Measurements from ENCODE around the gene SGPP2.
"Not testable (repeated sequence)": the region's sequence is repeated elsewhere in the genome, so short reads cannot be mapped to it uniquely, and the experiment has no call there.

SGPP2 gene

GRCh38 chr2:222430071-222430470, 5.7 kb downstream of the SGPP2 start:
- no peak for DNase-seq

- no peak for DNase-seq
These were observed 6.3 kb downstream of the SGPP2 start for GRCh38 chr2:222430681-222431080.

- no peak for DNase-seq
These were observed 7.5 kb downstream of the SGPP2 start for GRCh38 chr2:222431869-222432268.

DNA sequence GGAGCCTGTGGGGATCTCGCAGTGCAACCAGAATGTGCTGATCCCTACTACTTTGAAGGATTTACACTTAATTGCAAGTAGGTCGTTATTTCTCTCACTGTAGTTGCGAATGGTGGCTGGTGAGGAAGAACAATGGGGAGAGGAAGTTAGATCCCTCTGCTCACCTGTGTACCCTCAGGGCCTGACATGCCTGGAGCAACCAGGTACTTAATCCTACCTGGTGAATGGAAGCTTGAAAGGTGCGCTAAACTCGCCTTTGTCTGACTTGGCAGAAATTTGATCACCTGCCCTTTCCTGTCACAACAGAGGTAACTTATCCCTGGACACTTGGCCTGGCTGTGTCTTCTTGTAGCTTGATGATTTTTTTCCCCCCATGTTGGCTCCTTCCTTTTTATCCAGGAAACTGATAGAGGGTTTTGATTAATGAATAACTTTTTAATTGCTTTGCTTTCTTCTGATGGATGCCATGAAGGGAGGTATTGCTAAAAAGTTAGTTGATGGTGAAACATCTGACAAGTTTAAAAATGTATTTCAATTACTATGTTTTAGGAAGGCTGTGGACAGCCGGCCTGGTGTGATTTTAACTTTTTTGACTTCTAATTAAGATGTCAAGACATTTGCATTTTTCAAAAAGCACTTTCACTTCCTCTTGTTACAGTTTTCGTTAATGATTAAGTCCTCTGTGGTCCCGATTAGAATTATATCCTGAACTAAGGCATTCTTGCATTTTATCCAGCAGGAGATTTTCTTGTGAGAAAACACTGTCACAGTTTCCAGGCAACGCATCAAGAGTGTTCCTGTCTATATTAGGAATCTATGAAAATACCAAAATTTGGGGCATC, 9.2 kb downstream of the SGPP2 start:
- DNase-seq, result no peak

DNA sequence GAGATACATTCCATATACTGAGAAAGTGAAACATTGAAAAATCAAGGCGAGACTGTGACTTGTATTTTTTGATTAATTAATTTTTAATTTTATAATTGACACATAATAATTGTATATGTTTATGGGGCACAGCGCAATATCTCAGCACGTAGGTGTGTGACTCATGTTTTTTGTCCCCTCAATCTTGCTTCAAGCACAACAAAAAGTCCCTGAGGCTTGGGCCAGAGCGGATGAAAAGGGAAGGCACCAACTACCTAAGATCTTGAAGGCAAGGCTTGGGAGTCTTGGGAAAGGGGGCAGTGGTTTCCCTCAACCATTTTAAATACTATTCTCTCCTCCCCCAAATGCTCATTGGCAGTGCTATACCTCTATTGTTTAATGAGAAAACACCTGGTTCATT, 9.9 kb downstream of the SGPP2 start:
- DNase-seq, result no peak

GRCh38 chr2:222435400-222436039, 11.2 kb downstream of the SGPP2 start:
- DNase-seq, result not testable (repeated sequence)

GRCh38 chr2:222436040-222436413, 11.7 kb downstream of the SGPP2 start:
- no peak for DNase-seq

DNA sequence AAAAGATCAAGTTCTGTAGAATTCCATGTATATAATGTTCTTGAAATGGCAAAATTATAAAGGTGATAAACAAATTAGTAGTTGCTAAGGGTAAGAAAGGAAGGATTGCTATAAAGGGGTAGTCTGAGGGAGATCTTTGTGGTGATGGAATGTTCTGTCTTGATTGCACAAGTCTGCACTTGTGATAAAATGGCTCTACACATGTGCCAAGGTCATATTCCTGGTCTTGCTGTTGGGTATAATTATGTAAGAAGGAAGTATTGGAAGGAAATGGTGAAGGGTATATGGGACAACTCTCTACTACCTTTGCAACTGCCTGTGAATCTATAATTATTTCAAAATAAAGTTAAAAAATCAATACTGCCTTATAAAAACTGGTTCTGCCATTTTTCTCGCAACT, 15.3 kb downstream of the SGPP2 start:
- no peak for DNase-seq

DNA sequence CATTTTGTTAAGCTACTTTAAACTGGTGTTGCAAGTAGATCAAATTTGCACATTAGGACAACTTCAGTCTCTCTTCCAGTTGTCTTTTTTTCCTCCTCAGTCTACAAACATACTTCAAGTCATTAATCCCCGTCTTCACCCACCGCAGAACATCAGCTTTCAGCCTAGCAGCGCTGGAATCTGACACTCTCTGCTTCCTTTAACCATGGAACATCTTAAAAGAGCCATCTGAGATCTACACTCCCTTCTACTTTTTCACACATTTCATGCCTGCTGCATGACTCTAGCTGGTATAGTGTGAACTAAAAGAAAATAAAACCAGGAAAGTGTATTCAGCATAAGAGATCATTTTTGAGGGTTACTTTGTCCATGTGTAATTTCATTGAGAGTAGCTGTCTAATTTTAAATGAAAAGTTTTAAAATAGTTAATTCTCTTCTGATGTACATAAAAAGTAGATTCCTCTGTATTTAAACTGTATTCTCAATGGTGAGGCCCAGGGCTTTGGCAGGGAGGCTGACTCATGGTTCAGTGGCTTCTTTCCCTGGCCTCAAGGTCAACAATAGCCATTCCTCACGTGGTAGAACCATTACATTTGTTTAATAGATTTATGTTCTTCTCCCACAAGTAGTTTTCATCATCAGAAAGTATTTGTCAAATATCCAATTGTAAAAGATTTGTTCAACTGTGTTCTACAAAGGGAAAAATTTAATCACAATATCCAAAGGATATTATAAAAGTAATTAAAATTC, 16.5 kb downstream of the SGPP2 start:
- no peak for DNase-seq

- no peak for DNase-seq
These were observed 18.3 kb downstream of the SGPP2 start for GRCh38 chr2:222442665-222443064.

DNA sequence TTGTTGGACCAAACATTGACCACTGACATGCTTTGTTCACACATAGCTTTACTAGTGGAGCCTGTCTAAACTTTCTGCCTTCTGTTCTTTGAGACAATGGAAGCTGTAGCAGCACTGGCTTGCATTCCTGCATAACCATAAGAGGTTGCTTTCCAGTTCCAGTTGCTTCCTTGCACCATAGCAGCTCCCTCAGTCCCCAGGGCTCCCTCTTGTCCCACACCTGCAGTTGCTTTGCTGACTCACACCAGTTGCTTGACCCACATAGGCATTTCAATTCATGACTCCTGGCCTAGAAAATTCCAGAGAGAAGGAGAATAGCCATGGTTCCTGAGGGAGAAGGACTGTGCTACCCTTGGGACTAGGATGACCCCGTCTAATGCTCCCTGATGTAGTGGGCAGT, 20.9 kb downstream of the SGPP2 start:
- DNase-seq, result no peak

DNA sequence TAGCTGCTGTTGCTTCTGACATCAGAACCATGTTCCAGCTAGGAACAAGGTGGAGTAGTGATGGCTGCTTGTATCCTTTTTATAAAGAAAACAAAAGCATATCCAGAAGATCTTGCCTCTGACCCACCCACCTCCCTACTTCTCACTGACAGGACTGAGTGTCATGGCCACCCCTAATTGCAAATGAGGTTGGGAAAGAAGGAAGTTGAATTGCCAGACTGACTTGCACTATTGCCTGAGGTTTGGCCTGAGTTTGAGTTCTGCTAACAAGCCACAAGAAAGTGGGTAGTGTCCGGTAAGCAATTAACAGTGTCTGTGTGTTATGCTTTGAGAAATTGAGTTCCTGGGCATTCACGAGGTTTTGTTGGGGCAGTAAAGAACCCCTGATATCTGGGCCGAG, 22.8 kb downstream of the SGPP2 start:
- DNase-seq, result no peak

DNA sequence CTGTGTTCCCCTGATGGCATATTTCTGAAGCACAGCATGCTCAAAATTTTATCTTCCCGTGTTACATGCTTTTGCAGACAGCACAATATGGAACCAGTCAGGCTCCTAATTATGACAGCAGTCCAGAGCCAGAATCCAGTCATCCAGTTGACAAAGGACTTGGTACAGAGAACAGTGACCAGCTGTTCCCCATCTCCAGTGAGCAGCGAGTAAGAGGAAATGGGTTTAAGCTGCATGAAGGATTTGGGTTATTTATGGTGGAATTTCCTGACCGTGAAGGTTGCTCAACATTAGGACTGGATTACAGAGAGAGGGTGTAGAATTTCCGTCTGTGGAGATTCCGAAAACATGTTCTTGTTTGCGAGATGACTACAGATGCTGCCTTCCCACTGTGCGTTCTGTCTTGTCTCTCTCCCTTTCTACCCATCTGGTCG, 24.4 kb downstream of the SGPP2 start:
- no peak for DNase-seq

DNA sequence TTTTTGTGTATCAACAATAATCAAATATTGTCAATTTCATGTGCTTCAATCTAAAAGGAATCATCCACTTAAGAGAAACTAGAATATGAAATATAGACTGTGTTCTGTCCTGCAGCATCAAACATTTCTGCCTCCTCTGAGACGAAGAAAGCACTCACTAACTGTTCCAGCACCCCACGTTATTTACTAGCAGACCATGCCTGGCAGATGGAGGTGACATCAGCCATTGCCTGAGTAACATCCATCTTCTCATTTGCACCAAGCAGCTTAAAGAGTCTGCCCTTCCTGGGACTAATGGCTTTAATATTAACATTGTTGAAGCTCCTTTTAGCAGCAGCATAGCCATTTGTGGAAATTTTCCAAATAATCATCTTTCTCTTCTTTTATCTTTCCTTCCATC, 25.7 kb downstream of the SGPP2 start:
- DNase-seq, result no peak

GRCh38 chr2:222451224-222451674, 26.9 kb downstream of the SGPP2 start:
- DNase-seq, result no peak

- DNase-seq, result no peak
These were observed 28.1 kb downstream of the SGPP2 start for GRCh38 chr2:222452422-222452950.

GRCh38 chr2:222456479-222457077, 32.2 kb downstream of the SGPP2 start:
- no peak for DNase-seq

DNA sequence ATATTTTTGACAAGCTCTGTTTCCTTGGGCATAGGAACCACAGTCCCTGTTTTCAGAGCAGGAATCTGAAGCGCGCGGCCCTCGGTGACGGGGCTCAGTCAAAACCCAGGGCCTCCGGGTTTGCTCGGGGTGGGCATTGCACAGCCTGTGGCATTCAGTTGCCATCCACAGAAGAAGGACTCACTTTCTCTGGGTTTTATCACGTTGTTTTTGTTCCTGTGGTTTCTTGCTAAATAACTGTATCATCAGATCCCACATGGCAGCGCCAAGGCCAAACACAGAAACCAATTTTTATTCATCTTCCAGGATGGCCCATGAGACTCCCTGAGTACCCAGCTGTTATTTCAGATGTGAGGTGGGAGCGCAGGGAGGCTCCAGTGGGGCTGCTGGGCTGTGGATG, 35.6 kb downstream of the SGPP2 start:
- no peak for DNase-seq

DNA sequence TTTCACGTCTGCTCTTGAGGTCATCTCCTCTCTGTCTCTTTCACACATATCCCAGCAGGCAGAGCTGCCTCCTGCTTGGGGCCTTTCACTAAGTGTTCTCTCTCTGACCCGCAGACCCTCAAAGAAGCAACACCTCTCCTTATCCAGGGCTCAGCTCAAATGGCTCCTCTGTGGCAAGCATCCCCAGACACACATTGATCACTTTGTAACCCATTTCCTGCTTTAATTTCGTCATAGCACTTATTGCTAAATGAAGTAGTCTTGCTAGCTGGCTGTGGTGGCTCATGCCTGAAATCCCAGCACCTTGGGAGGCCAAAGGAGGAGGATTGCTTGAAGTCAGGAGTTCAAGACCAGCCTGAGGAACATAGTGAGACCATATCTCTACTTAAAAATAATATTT, 41.4 kb downstream of the SGPP2 start:
- no peak for DNase-seq

GRCh38 chr2:222468346-222468745, 44.0 kb downstream of the SGPP2 start:
- no peak for DNase-seq

- DNase-seq, result no peak
These were observed 46.6 kb downstream of the SGPP2 start for GRCh38 chr2:222470802-222471468.

- DNase-seq, result no peak
These were observed 53.7 kb downstream of the SGPP2 start for GRCh38 chr2:222477962-222478608.
